ENCODE data around the gene ATP9B. TPM values are rescaled to one million over a fixed set of nuclear protein-coding genes. Genes with fewer than 3 reads are reported as not detected.

Gene ATP9B
- total and polyA plus RNA-seq, 10 of the 15 experiments (the other 5 are each of a cell fraction or from before 2014, with no cell fraction given): 0.74 to 20.7 (median 12.9) TPM

- no peaks in the 10 kb centered on the region; the same call in none of the 3 replicates for H3K9me3 ChIP-seq (replicated peaks; ENCODE audit: control insufficient read depth, insufficient read depth, low read length)
- ATAC-seq: no peak
- no peak overlapping the region for H2AFZ ChIP-seq (ENCODE audit: control insufficient read depth, low read depth, low read length)
- H3K4me1 ChIP-seq (ENCODE audit: control insufficient read depth, insufficient read depth, low read length): no peaks in the 10 kb centered on the region; the same call in 1 of the 2 replicates
- peak overlapping the region; percentile 70 for H3K4me2 ChIP-seq (ENCODE audit: control insufficient read depth, insufficient read depth)
- no peaks in the 10 kb centered on the region for H4K20me1 ChIP-seq (ENCODE audit: control insufficient read depth, insufficient read depth)
- intact Hi-C loops (cut with micrococcal nuclease; ENCODE audit: unreplicated experiment) (no loop called here), in situ Hi-C loops (cut with MboI) (no loop called here)
- ChIA-PET SMC1A (ENCODE audit: uncharacterized antibody, unreplicated experiment) (interaction anchor here (0.6 to 1.1 kb wide), 5 partner anchors 16 to 329 kb away, joined by 3 to 5 read pairs (median 3); no protein-coding TSS in a partner anchor), CTCF (no interaction called here), POLR2A (interaction anchor here (0.9 kb wide), 1 partner anchor 86 kb away, joined by 3 read pairs; no protein-coding TSS in a partner anchor), RAD21 (ENCODE audit: unreplicated experiment) (no interaction called here)
- H3K36me3 ChIP-seq (ENCODE audit: control insufficient read depth in 2 of 2, insufficient read depth in 2 of 2, low read length in 1 of 2): no peaks in the 10 kb centered on the region
- H3K4me3 ChIP-seq: peak overlapping the region; percentile 80
- H3K27ac ChIP-seq (ENCODE audit: control insufficient read depth, insufficient read depth): no peak overlapping the region; the same call in 1 of the 2 replicates
- H3K9ac ChIP-seq (ENCODE audit: control insufficient read depth, insufficient read depth, low read length): peak overlapping the region; percentile 94
- TF ChIP-seq BHLHE40 (IDR thresholded peaks at IDR 0.05; ENCODE audit: borderline replicate concordance in 1 of 2, low read depth in 2 of 2, low read length in 1 of 2) (no peak), RELB (IDR thresholded peaks at IDR 0.05; ENCODE audit: low read depth) (no peak), CHD4 (IDR thresholded peaks at IDR 0.05) (no peak), SRF (IDR thresholded peaks at IDR 0.05; ENCODE audit: low read depth in 2 of 2, low read length in 2 of 2) (no peak), NBN (IDR thresholded peaks at IDR 0.05) (no peak), BACH1 (IDR thresholded peaks at IDR 0.05; ENCODE audit: borderline replicate concordance) (no peak), TCF7 (IDR thresholded peaks at IDR 0.05; ENCODE audit: borderline replicate concordance) (no peak), ATF7 (IDR thresholded peaks at IDR 0.05; ENCODE audit: low read depth) (no peak), ZBTB33 (IDR thresholded peaks at IDR 0.05) (no peak), POLR2AphosphoS2 (IDR thresholded peaks at IDR 0.05; ENCODE audit: low read depth, low read length) (no peak)
- peaks cover 34% of the 10 kb centered on the region for H3K79me2 ChIP-seq (ENCODE audit: control insufficient read depth, insufficient read depth, low read length)
- WGBS (ENCODE audit: insufficient coverage, insufficient replicate concordance, low lambda C conversion rate, missing lambda C conversion rate): 92% methylated on average over 3 of the region's 3 CpGs
- no peak for FAIRE-seq
- H3K27me3 ChIP-seq (replicated peaks in 1 of 2; ENCODE audit: control insufficient read depth in 2 of 2, insufficient read depth in 2 of 2, low read length in 1 of 2): no peaks in the 10 kb centered on the region
- DNase-seq (ENCODE audit: low read depth, low spot score): no peak
- BruUV-seq (replicated peaks): no TSS peak
Observed at GRCh38 chr18:79070486-79070885, 1.3 kb downstream of the ATP9B start.
